H1 (cell line): ENCODE results near the gene NRDE2. TPM values are rescaled to one million over a fixed set of nuclear protein-coding genes. Genes with fewer than 3 reads are reported as not detected.

Experiments
- CTCF ChIA-PET: fragments of 300-600 bp; sonication (Branson Sonifier 250); formaldehyde crosslinking; loops from one replicate; lab custom pipeline; 2021; ENCODE audit not compliant: partially characterized antibody; lab: Charles Lee
- POLR2A ChIA-PET: fragments of 300-600 bp; sonication (Branson Sonifier 250); formaldehyde crosslinking; loops from one replicate; lab custom pipeline; 2021; ENCODE audit warnings: inconsistent platforms; ENCODE audit not compliant: partially characterized antibody; lab: Charles Lee
- DNase-seq, 2 experiments: peaks; one replicate each; pipeline versions ENCODE4 v3.0.0 to v3.0.0-alpha.2; 2010 to 2022; ENCODE audit warnings: low spot score in 2 of 2, low read depth in 1 of 2, mixed read lengths in 1 of 2
- FAIRE-seq: peaks from 2 replicates; lab custom pipeline; 2011; peaks lifted over from hg19 to GRCh38; lab: Jason Lieb, UNC
- H2AFZ ChIP-seq: 2 replicates; pipeline ENCODE4 v1.8.1; 2012; ENCODE audit warnings: low read length, inconsistent platforms
- H2AK5ac ChIP-seq: 2 replicates; pipeline ENCODE4 v1.6.1; 2013; ENCODE audit warnings: low read depth, low read length
- H2BK120ac ChIP-seq: replicated peaks from 2 replicates; pipeline ENCODE3; 2013; ENCODE audit warnings: low read depth, low read length, inconsistent platforms
- H2BK12ac ChIP-seq: 2 replicates; pipeline ENCODE4 v1.6.1; 2013; ENCODE audit warnings: low read depth, low read length
- H2BK15ac ChIP-seq: 2 replicates; pipeline ENCODE4 v1.6.1; 2013; ENCODE audit warnings: low read length
- H2BK20ac ChIP-seq: 2 replicates; pipeline ENCODE4 v1.6.1; 2013; ENCODE audit warnings: low read length
- H2BK5ac ChIP-seq: 2 replicates; pipeline ENCODE4 v1.6.1; 2013; ENCODE audit warnings: low read depth, low read length
- H3K14ac ChIP-seq: 2 replicates; pipeline ENCODE4 v1.6.1; 2013; ENCODE audit warnings: inconsistent platforms; ENCODE audit not compliant: insufficient read length
- H3K18ac ChIP-seq: 2 replicates; pipeline ENCODE4 v1.6.1; 2013; ENCODE audit warnings: low read length; ENCODE audit errors: extremely low read depth
- H3K23ac ChIP-seq: 2 replicates; pipeline ENCODE4 v1.6.1; 2013; ENCODE audit warnings: inconsistent platforms; ENCODE audit not compliant: insufficient read length
- H3K23me2 ChIP-seq: 2 replicates; pipeline ENCODE4 v1.6.1; 2013; ENCODE audit warnings: low read depth, low read length
- H3K27ac ChIP-seq: 2 replicates; pipeline ENCODE4 v1.6.1; 2011; ENCODE audit warnings: low read depth, low read length, inconsistent platforms
- H3K27me3 ChIP-seq, 4 experiments: replicated peaks in 1 of 4; 1 replicate in 1 of 4; 2 replicates in 3 of 4; pipeline versions ENCODE4 v1.6.1 to v1.8.1; 2011 to 2013; ENCODE audit warnings: low read length in 3 of 4, mild to moderate bottlenecking in 3 of 4, inconsistent platforms in 2 of 4, mixed read lengths in 2 of 4, moderate library complexity in 1 of 4; ENCODE audit not compliant: control insufficient read depth in 3 of 4, insufficient read depth in 3 of 4; ENCODE audit errors: extremely low read depth in 1 of 4
- H3K36me3 ChIP-seq, 4 experiments: 2 replicates each; pipeline versions ENCODE4 v1.6.1 to v1.8.1; 2011 to 2013; ENCODE audit warnings: mild to moderate bottlenecking in 4 of 4, low read length in 3 of 4, moderate library complexity in 2 of 4, control low read depth in 1 of 4, inconsistent platforms in 1 of 4; ENCODE audit not compliant: insufficient read depth in 4 of 4, control insufficient read depth in 2 of 4
- H3K4ac ChIP-seq: replicated peaks from 2 replicates; pipeline ENCODE3; 2013; ENCODE audit warnings: low read length, low read depth, mixed read lengths, inconsistent platforms; ENCODE audit not compliant: insufficient read length
- H3K4me1 ChIP-seq, 4 experiments: replicated peaks in 1 of 4; 1 replicate in 1 of 4; 2 replicates in 3 of 4; pipeline versions ENCODE4 v1.6.1 to v1.8.1; 2011 to 2013; ENCODE audit warnings: low read length in 3 of 4, inconsistent platforms in 2 of 4, mixed read lengths in 1 of 4; ENCODE audit not compliant: insufficient read depth in 4 of 4, control insufficient read depth in 3 of 4
- H3K4me2 ChIP-seq, 2 experiments: 2 replicates each; pipeline versions ENCODE4 v1.6.1 to v1.8.1; 2011 to 2013; ENCODE audit warnings: low read depth in 2 of 2, low read length in 2 of 2, control low read depth in 1 of 2, inconsistent platforms in 1 of 2, mild to moderate bottlenecking in 1 of 2; ENCODE audit not compliant: insufficient read depth in 1 of 2
- H3K4me3 ChIP-seq, 4 experiments: fragments of 200-600, 300-600 bp in 1 of 4; sonication (generic), shearing (Covaris generic), sonication (Bioruptor Twin) in 1 of 4; 2 replicates each; pipeline versions ENCODE4 v1.5.1 to v1.8.1; 2011 to 2016; ENCODE audit warnings: low read length in 4 of 4, low read depth in 3 of 4, control low read depth in 2 of 4, inconsistent platforms in 2 of 4, mild to moderate bottlenecking in 2 of 4, mixed read lengths in 1 of 4, moderate library complexity in 1 of 4; ENCODE audit not compliant: insufficient read depth in 2 of 4; ENCODE audit errors: extremely low read depth in 1 of 4
- H3K56ac ChIP-seq: replicated peaks from 2 replicates; pipeline ENCODE3; 2013; ENCODE audit warnings: low read depth, mild to moderate bottlenecking, mixed read lengths, low read length, inconsistent platforms; ENCODE audit not compliant: insufficient read length
- H3K79me1 ChIP-seq: 2 replicates; pipeline ENCODE4 v1.6.1; 2013; ENCODE audit warnings: low read depth, low read length, control low read depth
- H3K79me2 ChIP-seq, 2 experiments: 2 replicates each; pipeline versions ENCODE4 v1.6.1 to v1.8.1; 2012 to 2013; ENCODE audit warnings: low read length in 2 of 2, mild to moderate bottlenecking in 2 of 2, inconsistent platforms in 1 of 2; ENCODE audit not compliant: insufficient read depth in 2 of 2, control insufficient read depth in 1 of 2
- H3K9ac ChIP-seq, 4 experiments: replicated peaks in 1 of 4; 1 replicate in 1 of 4; 2 replicates in 3 of 4; pipeline versions ENCODE4 v1.6.1 to v1.8.1; 2011 to 2013; ENCODE audit warnings: low read depth in 3 of 4, low read length in 3 of 4, control low read depth in 2 of 4, mild to moderate bottlenecking in 2 of 4, moderate library complexity in 2 of 4, inconsistent platforms in 1 of 4; ENCODE audit errors: extremely low read depth in 1 of 4
- H3K9me3 ChIP-seq, 2 experiments: 2 replicates each; pipeline versions ENCODE4 v1.6.1 to v1.8.1; 2012 to 2013; ENCODE audit warnings: mild to moderate bottlenecking in 2 of 2, moderate library complexity in 2 of 2, control low read depth in 1 of 2, inconsistent platforms in 1 of 2, low read depth in 1 of 2, low read length in 1 of 2, mixed read lengths in 1 of 2; ENCODE audit not compliant: insufficient read depth in 2 of 2
- H4K20me1 ChIP-seq, 2 experiments: replicated peaks in 1 of 2; 2 replicates each; pipeline versions ENCODE3 to v1.8.1; 2011 to 2013; ENCODE audit warnings: inconsistent platforms in 2 of 2, low read length in 2 of 2, mild to moderate bottlenecking in 1 of 2; ENCODE audit not compliant: insufficient read depth in 2 of 2, control insufficient read depth in 1 of 2
- H4K5ac ChIP-seq: 2 replicates; pipeline ENCODE4 v1.6.1; 2013; ENCODE audit warnings: low read length, low read depth, mixed read lengths, inconsistent platforms; ENCODE audit not compliant: insufficient read length
- H4K8ac ChIP-seq: 2 replicates; pipeline ENCODE4 v1.8.0; 2013; ENCODE audit warnings: mild to moderate bottlenecking, moderate library complexity, low read length, inconsistent platforms; ENCODE audit not compliant: insufficient read depth; ENCODE audit errors: extremely low read depth
- H4K91ac ChIP-seq: replicated peaks from 2 replicates; pipeline ENCODE3; 2013; ENCODE audit warnings: low read length, mixed read lengths, inconsistent platforms; ENCODE audit not compliant: insufficient read length
- BACH1 ChIP-seq: IDR thresholded peaks from 2 replicates; pipeline ENCODE4 v1.6.1; 2012; ENCODE audit warnings: low read length, improper control_type of control experiment
- HDAC2 ChIP-seq, 2 experiments: fragments of 300-600 bp in 1 of 2; sonication (generic) in 1 of 2; IDR thresholded peaks; 2 replicates each; pipeline ENCODE4 v1.6.1; 2011 to 2012; ENCODE audit warnings: low read depth in 2 of 2, low read length in 2 of 2, mild to moderate bottlenecking in 2 of 2, moderate library complexity in 2 of 2, borderline replicate concordance in 1 of 2, inconsistent platforms in 1 of 2
- HDAC6 ChIP-seq: IDR thresholded peaks from one replicate; pipeline ENCODE4 v1.7.1; 2012; ENCODE audit warnings: low read depth, mild to moderate bottlenecking, inconsistent platforms, low read length, moderate library complexity
- KDM4A ChIP-seq: IDR thresholded peaks from one replicate; pipeline ENCODE4 v1.7.1; 2012; ENCODE audit warnings: low read depth, mild to moderate bottlenecking, moderate library complexity, low read length, inconsistent platforms; ENCODE audit not compliant: severe bottlenecking
- NANOG ChIP-seq: IDR thresholded peaks from 2 replicates; pipeline ENCODE4 v1.6.1; 2011; ENCODE audit warnings: low read length, low read depth, mild to moderate bottlenecking, inconsistent platforms; ENCODE audit not compliant: insufficient read depth, poor library complexity, severe bottlenecking
- RNF2 ChIP-seq: fragments of 200-900, 300-1000 bp; sonication (generic); IDR thresholded peaks from 2 replicates; pipeline ENCODE4 v1.7.1; 2016; ENCODE audit warnings: borderline replicate concordance, low read depth, mild to moderate bottlenecking, antibody characterized with exemption, low read length; ENCODE audit not compliant: poor library complexity, severe bottlenecking; ENCODE audit errors: missing control alignments
- SAP30 ChIP-seq: fragments of 300-600 bp; sonication (generic); IDR thresholded peaks from 2 replicates; pipeline ENCODE4 v1.7.1; 2012; ENCODE audit warnings: low read length, moderate library complexity, mild to moderate bottlenecking, inconsistent platforms; ENCODE audit not compliant: insufficient read depth, insufficient replicate concordance
- SP1 ChIP-seq: IDR thresholded peaks from 2 replicates; pipeline ENCODE4 v1.6.1; 2011; ENCODE audit warnings: low read depth, low read length
- TAF1 ChIP-seq: IDR thresholded peaks from 2 replicates; pipeline ENCODE4 v1.6.1; 2011; ENCODE audit warnings: mild to moderate bottlenecking, low read depth, low read length
- TAF7 ChIP-seq: optimal IDR thresholded peaks from 2 replicates; pipeline ENCODE3; 2011; ENCODE audit warnings: low read depth, mild to moderate bottlenecking, inconsistent platforms, low read length, moderate library complexity, borderline replicate concordance
- WGBS, 2 experiments: shearing (Covaris generic) in 1 of 2; methylation state at CpG; one replicate each; pipeline versions ENCODE4 v1.1.6 to v1.1.7; 2013 to 2015; ENCODE audit warnings: low lambda C conversion rate in 2 of 2, mixed read lengths in 2 of 2, inconsistent platforms in 1 of 2, low coverage in 1 of 2, missing lambda C conversion rate in 1 of 2; ENCODE audit not compliant: insufficient replicate concordance in 2 of 2, insufficient coverage in 1 of 2, insufficient read length in 1 of 2; ENCODE audit errors: extremely low coverage in 1 of 2, missing lambda C conversion rate in 1 of 2; 5-methylcytosine and 5-hydroxymethylcytosine counted together
- polyA plus RNA-seq, 7 experiments: library from polyadenylated mRNA; depleted of rRNA in 3 of 7; stranded (reverse) in 5 of 7; unstranded in 2 of 7; fragments of >200 nt in 5 of 7; fragments of 200-250 nt in 2 of 7; gene quantifications; 1 replicate in 5 of 7; 2 replicates in 1 of 7; 4 replicates in 1 of 7; pipeline versions ENCODE4 v1.2.1 to v1.2.3, GENCODE V29; 2011 to 2013; ENCODE audit warnings: missing spikeins in 2 of 7, mixed read lengths in 2 of 7
- total RNA-seq: library from RNA; stranded (reverse); fragmentation: NEBNext Ultra II Directional; extraction: Animal tissue kit (Norgen Biotek cat#: 25700); gene quantifications from 2 replicates; pipeline ENCODE4 v1.2.1, GENCODE V29; 2021

The NRDE2 gene
- total and polyA plus RNA-seq, 2 of the 8 experiments (the other 6 are each of a cell fraction or from before 2014, with no cell fraction given) = 4.9 to 12.1 TPM

- no peaks in the 10 kb centered on the region for H3K79me1 ChIP-seq
- no peaks in the 10 kb centered on the region for H3K36me3 ChIP-seq
- H2BK12ac ChIP-seq = no peak overlapping the region
- POLR2A ChIA-PET = interaction anchor here (1.4 kb wide), 1 partner anchor 18 kb away, joined by 6 read pairs; the partner anchor contains the start of gene CALM1
- H3K23me2 ChIP-seq = peaks cover 11% of the 10 kb centered on the region; the same call in 1 of the 2 replicates
- no peak overlapping the region for H3K14ac ChIP-seq
- no peak for DNase-seq
- no peak overlapping the region for H2BK20ac ChIP-seq
- FAIRE-seq = no peak
- H2BK5ac ChIP-seq = no peak overlapping the region
- no peaks in the 10 kb centered on the region for H4K20me1 ChIP-seq
- no peak overlapping the region for H4K8ac ChIP-seq
- no peaks in the 10 kb centered on the region for H3K79me2 ChIP-seq
- H3K27ac ChIP-seq = no peak overlapping the region
- CTCF ChIA-PET = interaction anchor here (0.8 to 1.9 kb wide), 5 partner anchors 10 to 167 kb away, joined by 3 to 7 read pairs (median 4); no protein-coding TSS in a partner anchor
- no peak overlapping the region for H3K9ac ChIP-seq
- 100% methylated on average over 2 of the region's 2 CpGs; no CpG with 5 or more reads in 1 of the 2 experiments for WGBS, 2 experiments
- no peak overlapping the region for H2BK120ac ChIP-seq
- no peak overlapping the region for H3K4me3 ChIP-seq
- no peak overlapping the region for H3K4me2 ChIP-seq
- no peak overlapping the region for H3K23ac ChIP-seq
- no peak overlapping the region for H2AK5ac ChIP-seq
- H4K91ac ChIP-seq = no peak overlapping the region
- no peak overlapping the region for H3K56ac ChIP-seq
- peaks cover 0 to 13% (median 3%) of the 10 kb centered on the region in 4 experiments; a peak in 5 of 7 replicates for H3K4me1 ChIP-seq
- TF ChIP-seq SP1 (no peak), KDM4A (no peak), RNF2 (no peak), BACH1 (no peak), TAF7 (no peak), TAF1 (no peak), SAP30 (no peak), HDAC6 (no peak), NANOG (no peak), HDAC2 (IDR thresholded peaks at IDR 0.05; ENCODE audit: borderline replicate concordance in 1 of 2, low read depth in 2 of 2, low read length in 2 of 2) (no peak)
- TF ChIP-seq, all 59 proteins: peak for 0
- no peak overlapping the region for H3K4ac ChIP-seq
- no peaks in the 10 kb centered on the region for H3K9me3 ChIP-seq
- H4K5ac ChIP-seq = no peak overlapping the region
- H2BK15ac ChIP-seq = no peak overlapping the region
- H3K18ac ChIP-seq = no peak overlapping the region
- no peak overlapping the region for H2AFZ ChIP-seq
- no peaks in the 10 kb centered on the region for H3K27me3 ChIP-seq
Observed at GRCh38 chr14:90379106-90379505, 47.4 kb upstream of the NRDE2 start.
